Tibial artery (tissue), 4 donors: ENCODE data around the gene TMEM94.
"Not testable (repeated sequence)": the region's sequence is repeated elsewhere in the genome, so short reads cannot be mapped to it uniquely, and the experiment has no call there.

Experiments
- DNase-seq, 2 donors: peaks; one replicate each; pipeline ENCODE4 v3.0.0-alpha.2; 2019
- H3K27ac ChIP-seq, 2 donors: fragments of 200-600 bp; sonication (generic) in 1 of 2; 1 replicate in 1 of 2; 2 replicates in 1 of 2; pipeline ENCODE4 v1.5.1; 2018 to 2019; ENCODE audit warnings: mild to moderate bottlenecking in 1 of 2
- H3K27me3 ChIP-seq, 2 donors: fragments of 200-600 bp; sonication (generic) in 1 of 2; one replicate each; pipeline versions ENCODE4 v1.5.1 to v1.6.0; 2016 to 2019
- H3K36me3 ChIP-seq, 3 donors: fragments of 200-600 bp; sonication (generic) in 2 of 3; one replicate each; pipeline ENCODE4 v1.5.1; 2016 to 2019; ENCODE audit warnings: mild to moderate bottlenecking in 2 of 3
- H3K4me1 ChIP-seq, 4 donors: fragments of 200-600 bp; sonication (generic) in 2 of 4; 1 replicate in 3 of 4; 2 replicates in 1 of 4; pipeline ENCODE4 v1.5.1; 2016 to 2019
- H3K4me3 ChIP-seq, 2 donors: fragments of 200-600 bp; sonication (generic) in 1 of 2; 1 replicate in 1 of 2; 2 replicates in 1 of 2; pipeline ENCODE4 v1.5.1; 2018 to 2019; ENCODE audit warnings: mild to moderate bottlenecking in 2 of 2
- H3K9me3 ChIP-seq, 3 donors: fragments of 200-600 bp; sonication (generic) in 1 of 3; one replicate each; pipeline ENCODE4 v1.5.1; 2016 to 2019
- CTCF ChIP-seq, 2 experiments: fragments of 200-600 bp in 1 of 2; fragments of 450-650 bp in 1 of 2; IDR thresholded peaks; one replicate each; pipeline ENCODE4 v1.5.1; 2017 to 2019; ENCODE audit warnings: antibody characterized with exemption in 2 of 2, mild to moderate bottlenecking in 1 of 2, moderate library complexity in 1 of 2
- intact Hi-C: fragments of 100-400 bp; cut with DNase I; formaldehyde crosslinking; loops from one replicate; pipeline ENCODE4 v1.15.0; 2023; ENCODE audit warnings: low total_unique reads

The TMEM94 gene

GRCh38 chr17:75475851-75476250, 19.4 kb downstream of the TMEM94 start:
- no peak for TF ChIP-seq CTCF (IDR thresholded peaks at IDR 0.05)
- peaks cover 0 to 34% (median 28%) of the 10 kb centered on the region in 4 donors for H3K4me1 ChIP-seq
- H3K36me3 ChIP-seq = peaks cover 0 to 25% (median 10%) of the 10 kb centered on the region in 3 donors
- H3K4me3 ChIP-seq = no peak overlapping the region
- peak overlapping the region; percentile 61 to 69 for H3K27ac ChIP-seq
- intact Hi-C loops = no loop called here
- no peak for DNase-seq
- H3K27me3 ChIP-seq = no peaks in the 10 kb centered on the region
- no peaks in the 10 kb centered on the region for H3K9me3 ChIP-seq

GRCh38 chr17:75476271-75476671, 19.8 kb downstream of the TMEM94 start:
- Histone ChIP-seq H3K9me3 (no peaks in the 10 kb centered on the region), H3K4me3 (no peak overlapping the region), H3K27me3 (no peaks in the 10 kb centered on the region), H3K36me3 (peaks cover 0 to 25% (median 10%) of the 10 kb centered on the region in 3 donors), H3K4me1 (peaks cover 0 to 35% (median 29%) of the 10 kb centered on the region in 4 donors), H3K27ac (peak overlapping the region; percentile 61 to 69)
- DNase-seq = no peak
- no peak for TF ChIP-seq CTCF (IDR thresholded peaks at IDR 0.05)
- intact Hi-C loops = no loop called here

- peaks cover 0 to 40% (median 25%) of the 10 kb centered on the region in 4 donors for H3K4me1 ChIP-seq
Measured at GRCh38 chr17:75476752-75477489, 20.5 kb downstream of the TMEM94 start.

GRCh38 chr17:75477490-75477862, 21.0 kb downstream of the TMEM94 start:
- Histone ChIP-seq H3K4me1 (peaks cover 0 to 40% (median 25%) of the 10 kb centered on the region in 4 donors), H3K36me3 (peaks cover 0 to 20% (median 10%) of the 10 kb centered on the region in 3 donors), H3K27ac (peak overlapping the region; percentile 61 to 69)
- H3K27me3 ChIP-seq, H3K4me3 ChIP-seq, intact Hi-C loops, DNase-seq, H3K9me3 ChIP-seq: not testable (repeated sequence)

More at GRCh38 chr17:75476752-75477489, 20.5 kb downstream of the TMEM94 start:
- Histone ChIP-seq H3K4me3 (no peak overlapping the region), H3K27ac (peak overlapping the region; percentile 61 to 69), H3K9me3 (no peaks in the 10 kb centered on the region), H3K27me3 (no peaks in the 10 kb centered on the region), H3K36me3 (peaks cover 0 to 25% (median 10%) of the 10 kb centered on the region in 3 donors)
- TF ChIP-seq CTCF (IDR thresholded peaks at IDR 0.05) = no peak
- DNase-seq = no peak
- intact Hi-C loops = no loop called here

GRCh38 chr17:75478508-75478907, 22.1 kb downstream of the TMEM94 start:
- H3K4me3 ChIP-seq = no peak overlapping the region
- H3K9me3 ChIP-seq = no peaks in the 10 kb centered on the region
- intact Hi-C loops = no loop called here
- peaks cover 0 to 40% (median 25%) of the 10 kb centered on the region in 4 donors for H3K4me1 ChIP-seq
- no peak for TF ChIP-seq CTCF (IDR thresholded peaks at IDR 0.05)
- peak overlapping the region in 1 of 2 donors; percentile 10 for H3K27ac ChIP-seq
- H3K36me3 ChIP-seq = peaks cover 0 to 10% (median 2%) of the 10 kb centered on the region in 3 donors
- no peak for DNase-seq
- H3K27me3 ChIP-seq = no peaks in the 10 kb centered on the region

GRCh38 chr17:75480281-75480680, 23.8 kb downstream of the TMEM94 start:
- intact Hi-C loops = no loop called here
- no peaks in the 10 kb centered on the region for H3K27me3 ChIP-seq
- peaks cover 0 to 2% (median 0%) of the 10 kb centered on the region in 3 donors for H3K36me3 ChIP-seq
- no peak for DNase-seq
- no peak overlapping the region for H3K4me3 ChIP-seq
- peaks cover 0 to 35% (median 21%) of the 10 kb centered on the region in 4 donors for H3K4me1 ChIP-seq
- no peaks in the 10 kb centered on the region for H3K9me3 ChIP-seq
- TF ChIP-seq CTCF (IDR thresholded peaks at IDR 0.05) = no peak
- no peak overlapping the region for H3K27ac ChIP-seq
